ENCODE data around the gene SZT2.

SZT2 gene

GRCh38 chr1:43440358-43440757, 50.7 kb downstream of the SZT2 start:
- DNase-seq (ENCODE audit: low read depth): no peak
- TF ChIP-seq POLR2A (IDR thresholded peaks at IDR 0.05; ENCODE audit: extremely low read depth, insufficient read length) (no peak), MYC (IDR thresholded peaks at IDR 0.05; ENCODE audit: low read depth, low read length) (no peak), MAX (IDR thresholded peaks at IDR 0.05; ENCODE audit: low read depth, low read length) (no peak), CTCF (IDR thresholded peaks at IDR 0.05; ENCODE audit: low read depth, low read length) (no peak)
- H3K4me3 ChIP-seq (ENCODE audit: low read depth, low read length): no peak overlapping the region

- no peak overlapping the region for H3K4me3 ChIP-seq (ENCODE audit: low read depth, low read length)
- no peak for TF ChIP-seq MYC (IDR thresholded peaks at IDR 0.05; ENCODE audit: low read depth, low read length)
- TF ChIP-seq POLR2A (IDR thresholded peaks at IDR 0.05; ENCODE audit: extremely low read depth, insufficient read length): no peak
- TF ChIP-seq MAX (IDR thresholded peaks at IDR 0.05; ENCODE audit: low read depth, low read length): no peak
- no peak for TF ChIP-seq CTCF (IDR thresholded peaks at IDR 0.05; ENCODE audit: low read depth, low read length)
- DNase-seq (ENCODE audit: low read depth): no peak
Measured at GRCh38 chr1:43441166-43441893, 51.6 kb downstream of the SZT2 start.

GRCh38 chr1:43441894-43442637, 52.4 kb downstream of the SZT2 start:
- H3K4me3 ChIP-seq (ENCODE audit: low read depth, low read length): no peak overlapping the region
- DNase-seq (ENCODE audit: low read depth): no peak
- TF ChIP-seq MYC (IDR thresholded peaks at IDR 0.05; ENCODE audit: low read depth, low read length): no peak
- TF ChIP-seq MAX (IDR thresholded peaks at IDR 0.05; ENCODE audit: low read depth, low read length): no peak
- no peak for TF ChIP-seq POLR2A (IDR thresholded peaks at IDR 0.05; ENCODE audit: extremely low read depth, insufficient read length)
- no peak for TF ChIP-seq CTCF (IDR thresholded peaks at IDR 0.05; ENCODE audit: low read depth, low read length)

- TF ChIP-seq MAX (IDR thresholded peaks at IDR 0.05; ENCODE audit: low read depth, low read length): no peak
- no peak for TF ChIP-seq MYC (IDR thresholded peaks at IDR 0.05; ENCODE audit: low read depth, low read length)
- TF ChIP-seq CTCF (IDR thresholded peaks at IDR 0.05; ENCODE audit: low read depth, low read length): no peak
- TF ChIP-seq POLR2A (IDR thresholded peaks at IDR 0.05; ENCODE audit: extremely low read depth, insufficient read length): no peak
- no peak overlapping the region for H3K4me3 ChIP-seq (ENCODE audit: low read depth, low read length)
- DNase-seq (ENCODE audit: low read depth): no peak
Measured at GRCh38 chr1:43442756-43443155, 53.1 kb downstream of the SZT2 start.

GRCh38 chr1:43443197-43443946, 53.7 kb downstream of the SZT2 start:
- TF ChIP-seq CTCF (IDR thresholded peaks at IDR 0.05; ENCODE audit: low read depth, low read length) (no peak), MYC (IDR thresholded peaks at IDR 0.05; ENCODE audit: low read depth, low read length) (no peak), POLR2A (IDR thresholded peaks at IDR 0.05; ENCODE audit: extremely low read depth, insufficient read length) (no peak), MAX (IDR thresholded peaks at IDR 0.05; ENCODE audit: low read depth, low read length) (no peak)

More at GRCh38 chr1:43443197-43443946, 53.7 kb downstream of the SZT2 start:
- no peak for DNase-seq (ENCODE audit: low read depth)
- no peak overlapping the region for H3K4me3 ChIP-seq (ENCODE audit: low read depth, low read length)

Data from NB4 (cell line).